Astrocyte of the cerebellum (primary cell): ENCODE measurements around the gene CCT2.

Experiments
- DNase-seq: peaks from one replicate; pipeline ENCODE4 v3.0.0-alpha.2; 2011; ENCODE audit warnings: low read depth
- H3K4me3 ChIP-seq: 2 replicates; pipeline ENCODE4 v1.5.1; 2011; ENCODE audit warnings: mild to moderate bottlenecking, low read depth, low read length, moderate library complexity
- in situ Hi-C: cut with HindIII; loops from 2 replicates; pipeline ENCODE4 v1.10.0; 2017; ENCODE audit warnings: low sequenced_read_pairs
- TF ChIP-seq, protein P1 (sequence below): IDR thresholded peaks from 2 replicates; pipeline ENCODE4 v1.5.1; 2012; ENCODE audit warnings: low read length, low read depth, moderate library complexity, mild to moderate bottlenecking; ENCODE audit errors: missing control alignments

Gene CCT2

DNA sequence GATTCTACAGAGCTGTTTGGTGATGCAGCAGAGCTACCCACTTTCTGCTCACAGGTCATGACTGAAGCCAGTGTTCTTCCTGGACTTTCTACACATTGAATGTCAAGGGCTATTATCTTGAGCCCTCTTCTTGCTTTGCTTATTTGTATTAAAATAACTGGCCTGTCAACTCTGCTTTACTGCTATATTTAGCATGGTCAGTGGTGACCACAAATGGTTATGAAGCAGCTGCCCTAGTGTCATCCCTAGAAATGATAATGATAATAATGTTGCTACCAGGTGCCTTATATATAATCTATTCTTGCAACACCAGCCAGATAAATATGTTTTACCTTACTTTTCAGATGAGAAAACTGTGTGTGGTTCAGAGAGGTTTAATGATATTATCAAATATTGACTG is 28.1 kb downstream of the CCT2 start:
- TF ChIP-seq, protein P1, sequence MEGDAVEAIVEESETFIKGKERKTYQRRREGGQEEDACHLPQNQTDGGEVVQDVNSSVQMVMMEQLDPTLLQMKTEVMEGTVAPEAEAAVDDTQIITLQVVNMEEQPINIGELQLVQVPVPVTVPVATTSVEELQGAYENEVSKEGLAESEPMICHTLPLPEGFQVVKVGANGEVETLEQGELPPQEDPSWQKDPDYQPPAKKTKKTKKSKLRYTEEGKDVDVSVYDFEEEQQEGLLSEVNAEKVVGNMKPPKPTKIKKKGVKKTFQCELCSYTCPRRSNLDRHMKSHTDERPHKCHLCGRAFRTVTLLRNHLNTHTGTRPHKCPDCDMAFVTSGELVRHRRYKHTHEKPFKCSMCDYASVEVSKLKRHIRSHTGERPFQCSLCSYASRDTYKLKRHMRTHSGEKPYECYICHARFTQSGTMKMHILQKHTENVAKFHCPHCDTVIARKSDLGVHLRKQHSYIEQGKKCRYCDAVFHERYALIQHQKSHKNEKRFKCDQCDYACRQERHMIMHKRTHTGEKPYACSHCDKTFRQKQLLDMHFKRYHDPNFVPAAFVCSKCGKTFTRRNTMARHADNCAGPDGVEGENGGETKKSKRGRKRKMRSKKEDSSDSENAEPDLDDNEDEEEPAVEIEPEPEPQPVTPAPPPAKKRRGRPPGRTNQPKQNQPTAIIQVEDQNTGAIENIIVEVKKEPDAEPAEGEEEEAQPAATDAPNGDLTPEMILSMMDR, result no peak
- no peak overlapping the region for H3K4me3 ChIP-seq
- in situ Hi-C loops, result no loop called here
- no peak for DNase-seq

DNA sequence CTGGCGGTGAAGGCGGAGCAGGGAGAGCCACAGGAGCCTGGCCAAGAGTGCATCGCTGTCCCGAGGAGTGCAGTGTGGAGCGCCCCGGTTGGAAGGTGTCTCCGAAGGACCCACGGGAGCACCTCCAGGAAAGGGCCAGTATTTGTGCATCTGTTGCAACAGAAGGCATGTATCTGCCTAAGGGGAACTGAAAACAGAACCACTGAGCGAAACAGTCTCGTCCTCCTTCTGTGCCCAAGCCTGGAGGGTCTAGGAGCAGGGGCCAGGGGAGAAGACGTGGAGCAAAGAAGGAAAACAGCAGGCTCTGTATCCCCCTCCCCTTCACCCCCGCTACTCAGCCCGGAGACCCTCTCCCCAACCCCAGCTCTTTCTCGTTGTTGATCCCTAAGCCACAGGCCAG is 30.8 kb downstream of the CCT2 start:
- H3K4me3 ChIP-seq, result no peak overlapping the region
- TF ChIP-seq, protein P1, result no peak
- in situ Hi-C loops, result no loop called here
- DNase-seq, result no peak

GRCh38 chr12:69619050-69619449 is 33.8 kb downstream of the CCT2 start:
- DNase-seq, result peak; percentile 6
- in situ Hi-C loops, result no loop called here
- TF ChIP-seq, protein P1, result no peak

GRCh38 chr12:69620077-69620476 is 34.8 kb downstream of the CCT2 start:
- TF ChIP-seq, protein P1, result no peak
- H3K4me3 ChIP-seq, result no peak overlapping the region
- in situ Hi-C loops, result no loop called here
- DNase-seq, result no peak

More at GRCh38 chr12:69619050-69619449, 33.8 kb downstream of the CCT2 start:
- no peak overlapping the region for H3K4me3 ChIP-seq

DNA sequence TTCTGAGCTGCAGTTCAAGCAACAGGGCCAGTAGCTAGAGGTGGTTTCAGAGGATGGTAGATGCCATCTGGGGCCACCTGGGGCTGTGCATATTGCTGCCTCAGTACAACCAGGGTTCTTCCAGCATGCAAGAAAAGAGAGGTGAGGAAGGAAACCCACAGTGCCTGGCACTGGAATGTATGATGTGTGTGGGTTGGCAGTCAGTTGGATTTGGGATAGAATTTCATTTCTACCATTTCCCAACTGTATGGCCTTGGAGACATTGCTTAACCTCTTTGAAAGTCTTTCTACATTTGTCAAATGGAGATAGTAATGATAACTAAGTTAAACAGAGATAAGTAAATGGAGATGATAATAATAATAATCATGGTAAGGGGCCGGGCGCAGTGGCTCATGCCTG is 35.7 kb downstream of the CCT2 start:
- no peak for DNase-seq
- H3K4me3 ChIP-seq, result no peak overlapping the region
- in situ Hi-C loops, result no loop called here
- TF ChIP-seq, protein P1, result no peak

GRCh38 chr12:69621551-69621950 is 36.3 kb downstream of the CCT2 start:
- TF ChIP-seq, protein P1, result no peak
- no peak for DNase-seq
- in situ Hi-C loops, result no loop called here
- H3K4me3 ChIP-seq, result no peak overlapping the region

DNA sequence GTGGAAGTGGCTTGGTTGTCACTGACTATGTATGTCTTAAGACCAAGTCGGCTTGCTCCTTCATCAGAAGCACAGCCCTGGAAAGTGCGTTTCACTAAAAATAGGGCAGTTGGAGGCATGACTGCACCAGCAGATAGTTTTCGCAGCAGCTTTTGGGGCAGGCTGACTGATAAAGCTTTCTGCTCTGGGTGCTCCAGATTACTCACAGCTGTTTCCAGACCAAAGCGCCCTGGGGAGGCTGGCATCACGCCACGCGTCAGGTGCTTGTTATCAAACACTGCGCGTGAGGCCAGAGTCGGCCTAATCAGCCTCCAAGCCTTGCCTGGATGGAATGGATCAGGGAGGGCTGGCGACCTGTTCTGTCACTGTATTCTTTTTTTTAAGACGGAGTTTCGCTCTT is 38.7 kb downstream of the CCT2 start:
- no peak overlapping the region for H3K4me3 ChIP-seq
- DNase-seq, result no peak
- in situ Hi-C loops, result no loop called here
- TF ChIP-seq, protein P1, result no peak
